Central memory CD4-positive, alpha-beta T cell (primary cell): ENCODE results near the gene VAMP3.

Source experiments
- DNase-seq: peaks from one replicate; pipeline ENCODE4 v3.0.0; 2022
- total RNA-seq, 3 experiments: gene quantifications; one replicate each; lab custom pipeline; 2026; lab: John Stamatoyannopoulos, UW

VAMP3 gene, protein sequence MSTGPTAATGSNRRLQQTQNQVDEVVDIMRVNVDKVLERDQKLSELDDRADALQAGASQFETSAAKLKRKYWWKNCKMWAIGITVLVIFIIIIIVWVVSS
- 26.6 to 48.7 (median 41.5) reads per million in 3 experiments for total RNA-seq

DNA sequence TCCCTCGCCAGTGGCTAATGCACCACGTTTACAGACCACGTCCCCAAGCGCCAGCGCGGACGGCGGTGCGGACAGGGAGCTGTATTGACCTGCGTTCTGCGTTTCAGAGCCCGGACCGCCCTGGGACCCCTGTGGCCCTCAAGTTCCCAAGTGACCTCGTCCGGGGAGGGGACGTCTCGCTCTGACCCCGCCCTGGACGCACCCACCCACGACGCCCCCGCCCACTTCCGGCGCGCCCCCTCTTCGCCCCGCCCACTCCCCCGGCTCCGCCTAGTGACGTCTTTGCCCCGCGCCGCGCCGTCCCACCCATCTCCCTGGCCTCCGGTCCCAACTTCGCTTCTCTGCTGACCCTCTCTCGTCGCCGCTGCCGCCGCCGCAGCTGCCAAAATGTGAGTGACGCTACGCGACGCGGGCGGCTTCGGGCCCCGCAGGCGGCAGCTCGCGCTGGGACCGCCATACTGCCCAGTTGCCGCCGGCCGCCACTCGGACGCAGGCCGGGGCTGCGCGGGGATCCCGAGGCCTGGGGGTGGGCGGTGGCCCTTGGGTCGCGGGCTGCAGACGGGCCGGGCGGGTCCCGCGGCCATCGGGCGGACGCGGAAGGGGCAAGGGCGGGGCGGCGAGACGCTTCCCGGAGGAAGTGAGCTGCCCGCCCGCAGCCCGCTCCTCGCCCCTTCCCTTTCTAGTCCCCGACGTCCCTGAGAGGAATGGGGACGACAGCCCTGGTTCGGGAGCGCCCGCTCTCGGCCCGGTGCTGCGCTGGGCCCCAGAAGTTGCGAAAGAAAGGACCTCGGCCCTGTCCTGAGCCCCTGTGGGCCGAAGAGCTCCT, at the start of gene VAMP3:
TSS of gene VAMP3 (plus strand) at position 300 of the 826 bp plus-strand sequence. CDS start at position 388, 88 bp downstream.
- DNase-seq: peak; percentile 70

DNA sequence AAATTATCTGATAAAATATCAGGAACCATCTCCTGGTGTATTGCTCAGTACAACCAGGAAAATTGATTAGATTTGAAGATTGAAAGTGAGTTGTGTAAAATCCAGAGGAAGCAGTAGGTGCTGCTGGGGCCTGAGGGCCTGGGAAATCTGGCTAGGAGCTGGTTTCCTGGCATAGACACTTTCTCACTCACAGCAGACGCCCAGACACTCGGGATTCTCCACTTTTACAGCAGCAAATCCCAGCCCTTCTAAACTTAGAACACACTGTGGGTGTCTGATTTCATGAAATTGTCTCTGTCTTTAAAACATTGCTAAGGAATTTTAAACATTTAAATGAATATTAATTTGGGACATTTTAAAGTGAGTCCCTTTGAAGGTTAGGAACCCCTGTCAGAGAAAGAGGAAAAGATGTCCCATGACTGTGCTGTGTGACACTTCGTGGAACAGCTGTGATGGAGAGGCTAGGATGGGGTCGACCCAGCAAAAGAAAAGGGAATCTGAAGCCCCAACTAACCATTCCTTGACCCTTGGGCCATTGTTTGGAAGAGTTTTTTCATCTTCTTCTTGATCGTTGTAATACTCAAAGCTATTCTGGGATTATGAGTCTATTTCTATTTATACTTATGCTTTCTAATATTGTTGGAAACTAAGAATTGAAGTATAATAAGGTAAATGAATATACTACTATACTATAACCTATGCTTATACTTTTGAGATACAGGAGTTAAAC, 49.0 kb upstream of the VAMP3 start:
- no peak for DNase-seq

DNA sequence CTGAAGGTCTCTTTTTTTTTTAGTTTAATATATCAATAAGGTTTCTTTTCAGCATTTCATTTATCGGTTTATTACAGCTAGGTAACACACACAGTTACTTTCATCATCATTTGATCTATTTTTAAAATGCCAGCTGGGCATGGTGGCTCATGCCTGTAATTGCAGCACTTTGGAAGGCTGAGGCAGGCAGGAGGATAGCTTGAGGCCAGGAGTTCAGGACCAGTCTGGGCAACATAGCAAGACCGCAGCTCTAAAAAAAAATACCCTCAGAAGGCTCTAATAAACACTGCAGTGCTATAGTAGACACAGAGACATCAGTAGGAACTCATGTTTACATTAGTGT, 48.5 kb upstream of the VAMP3 start:
- DNase-seq: no peak

DNA sequence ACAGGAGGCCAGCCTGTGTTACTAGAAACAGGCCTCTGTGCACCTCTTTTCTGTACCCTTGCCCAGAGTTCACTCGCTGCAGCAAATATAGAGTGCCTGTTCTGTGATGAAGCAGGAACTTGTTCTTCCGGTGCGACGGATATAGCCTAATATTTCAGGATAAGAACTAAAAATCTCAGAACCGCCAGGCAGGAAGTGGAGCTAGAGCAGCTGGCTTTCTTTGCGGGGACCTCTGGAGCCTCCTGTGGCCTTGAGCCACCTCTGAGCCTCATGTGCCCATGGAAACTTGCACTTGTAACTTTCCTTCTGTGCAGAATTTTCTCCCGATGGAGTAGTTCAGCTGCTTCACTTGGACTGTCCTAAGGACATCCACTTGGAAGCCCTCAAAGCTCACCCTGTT, 44.5 kb upstream of the VAMP3 start:
- DNase-seq: no peak

DNA sequence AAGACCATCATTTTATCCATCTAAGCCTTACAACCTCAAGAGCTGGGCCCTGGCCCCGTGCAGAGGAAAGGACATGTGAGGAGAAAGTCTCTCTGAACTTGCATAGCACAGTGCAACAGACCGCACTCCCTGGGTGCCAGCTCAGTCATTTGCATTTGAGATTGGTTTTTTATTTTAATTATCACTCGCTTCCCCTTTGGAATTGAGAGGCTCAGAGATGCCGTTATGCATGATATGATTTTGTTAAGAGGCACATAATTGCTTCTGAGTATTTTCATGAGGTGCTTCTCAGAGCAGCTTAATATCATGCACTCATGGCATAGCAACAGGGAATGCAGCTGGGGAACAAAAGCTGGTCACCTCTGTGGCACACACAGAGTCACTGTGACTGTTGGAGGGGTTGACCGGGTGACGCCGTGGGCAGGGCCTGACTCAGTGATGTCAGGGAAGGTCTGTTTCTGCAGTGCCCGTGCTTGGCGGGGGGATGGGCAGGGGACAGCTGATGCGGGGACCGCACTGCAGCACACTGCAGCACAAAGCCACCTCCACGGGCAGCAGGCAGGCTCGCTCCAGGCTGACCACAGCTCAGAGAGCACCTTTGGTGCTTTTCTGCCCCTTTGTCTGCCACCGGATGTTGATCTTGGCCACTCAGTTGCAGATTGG, 43.2 kb upstream of the VAMP3 start:
- DNase-seq: no peak

DNA sequence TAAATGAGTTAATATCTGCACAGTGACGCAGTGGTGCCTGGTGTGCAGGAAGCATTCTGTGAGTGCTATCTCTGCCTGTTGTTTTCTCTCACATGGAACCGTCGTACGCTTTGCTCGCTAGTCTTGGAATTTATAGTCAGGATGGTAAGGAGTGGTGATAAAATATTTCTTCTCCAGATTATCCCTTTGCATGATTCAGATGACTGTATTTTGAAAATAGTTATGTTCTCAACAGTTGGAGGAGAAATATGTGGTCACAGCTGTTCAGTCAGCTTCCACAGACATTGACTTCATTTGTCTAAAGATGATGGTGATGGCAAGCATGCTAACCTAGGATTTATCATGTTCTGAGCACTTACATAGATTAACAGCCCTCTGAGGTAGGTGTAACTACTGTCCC, 41.3 kb upstream of the VAMP3 start:
- no peak for DNase-seq

DNA sequence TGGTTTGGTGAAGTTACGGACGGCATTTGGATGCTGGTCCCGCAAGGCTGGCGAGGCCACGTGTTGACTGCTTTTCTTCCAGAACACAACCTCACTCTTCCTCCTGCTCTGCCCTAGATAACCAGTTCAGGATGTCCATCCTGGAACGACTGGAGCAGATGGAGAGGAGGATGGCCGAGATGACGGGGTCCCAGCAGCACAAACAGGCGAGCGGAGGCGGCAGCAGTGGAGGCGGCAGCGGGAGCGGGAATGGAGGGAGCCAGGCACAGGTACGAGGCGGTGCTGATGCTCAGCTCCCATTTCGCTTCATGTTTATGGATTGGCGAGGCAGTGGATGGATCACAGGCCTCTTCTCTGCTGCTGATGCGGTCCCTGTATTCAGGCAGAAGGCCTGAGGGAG, 38.8 kb upstream of the VAMP3 start:
- no peak for DNase-seq

DNA sequence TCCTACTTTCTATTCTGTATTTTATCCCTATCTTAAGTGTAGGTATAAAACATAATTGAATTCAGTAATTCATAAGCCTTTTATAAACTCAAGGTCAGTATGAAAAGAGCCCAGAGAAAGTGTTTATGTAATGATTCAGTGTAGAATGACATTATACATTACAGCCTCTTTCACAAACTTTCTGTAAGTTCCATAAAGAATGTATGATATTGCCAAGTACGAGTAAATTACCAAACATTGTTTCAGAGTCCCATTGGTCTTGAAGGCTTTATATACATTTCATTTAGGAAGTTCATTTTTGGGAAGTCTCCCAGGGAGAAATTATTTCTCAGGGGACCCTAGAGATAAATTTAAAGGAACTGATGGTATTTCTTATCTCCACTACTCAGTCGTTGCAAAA, 37.8 kb upstream of the VAMP3 start:
- no peak for DNase-seq

DNA sequence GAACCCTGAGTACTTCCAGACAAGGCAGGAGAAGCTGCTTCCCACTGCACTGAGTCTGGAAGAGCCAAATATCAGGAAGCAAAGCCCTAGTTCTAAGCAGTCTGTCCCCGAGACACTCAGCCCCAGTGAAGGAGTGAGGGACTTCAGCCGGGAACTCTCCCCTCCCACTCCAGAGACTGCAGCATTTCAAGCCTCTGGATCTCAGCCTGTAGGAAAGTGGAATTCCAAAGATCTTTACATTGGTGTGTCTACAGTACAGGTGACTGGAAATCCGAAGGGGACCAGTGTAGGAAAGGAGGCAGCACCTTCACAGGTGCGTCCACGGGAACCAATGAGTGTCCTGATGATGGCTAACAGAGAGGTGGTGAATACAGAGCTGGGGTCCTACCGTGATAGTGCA, 33.1 kb upstream of the VAMP3 start:
- no peak for DNase-seq

DNA sequence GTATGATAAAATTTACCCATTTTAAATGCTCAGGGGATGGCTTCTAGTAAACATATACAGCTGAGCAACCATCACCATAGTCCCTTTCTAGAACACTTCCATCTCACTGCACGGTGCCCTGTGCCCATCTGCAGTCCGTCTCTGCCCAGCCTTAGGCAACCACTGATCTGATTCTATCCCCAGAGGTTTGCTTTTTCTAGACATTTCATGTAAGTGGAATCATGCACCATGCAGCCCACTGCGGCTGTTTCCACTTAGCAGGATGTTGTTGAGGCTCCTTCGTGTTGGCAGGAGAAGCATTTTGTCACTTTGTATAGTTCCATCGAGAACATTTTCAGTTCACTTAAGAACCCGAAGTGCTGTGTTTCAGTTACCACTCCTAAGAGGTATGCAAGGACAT, 27.8 kb upstream of the VAMP3 start:
- no peak for DNase-seq

DNA sequence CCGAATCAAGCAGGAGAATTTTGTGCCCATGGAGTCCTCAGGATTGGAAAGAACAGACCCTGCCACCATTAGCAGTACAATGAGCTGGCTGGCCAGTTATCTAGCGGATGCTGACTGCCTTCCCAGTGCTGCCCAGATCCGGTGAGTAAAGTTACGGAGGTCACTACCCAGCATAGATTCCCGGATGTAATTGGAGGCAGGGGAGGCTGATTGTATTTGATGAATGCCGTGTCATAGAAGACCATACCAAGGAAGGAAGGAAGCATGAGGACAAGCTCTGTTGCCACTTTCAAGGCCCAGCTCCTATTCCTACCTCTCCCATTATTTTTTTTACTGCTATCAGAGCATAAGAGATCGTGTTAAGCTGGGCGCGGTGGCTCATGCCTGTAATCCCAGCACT, 26.2 kb upstream of the VAMP3 start:
- no peak for DNase-seq

DNA sequence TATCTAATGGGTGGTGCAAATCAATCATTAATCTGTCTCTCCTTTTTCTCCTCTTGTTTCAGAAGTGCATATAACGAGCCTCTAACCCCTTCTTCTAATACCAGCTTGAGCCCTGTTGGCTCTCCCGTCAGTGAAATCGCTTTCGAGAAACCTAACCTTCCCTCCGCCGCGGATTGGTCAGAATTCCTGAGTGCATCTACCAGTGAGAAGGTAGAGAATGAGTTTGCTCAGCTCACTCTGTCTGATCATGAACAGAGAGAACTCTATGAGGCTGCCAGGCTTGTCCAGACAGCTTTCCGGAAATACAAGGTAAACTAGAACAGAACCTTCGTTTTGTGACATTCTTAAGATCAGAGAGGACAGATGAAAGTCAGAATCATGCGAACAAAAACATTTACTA, 25.3 kb upstream of the VAMP3 start:
- DNase-seq: no peak

DNA sequence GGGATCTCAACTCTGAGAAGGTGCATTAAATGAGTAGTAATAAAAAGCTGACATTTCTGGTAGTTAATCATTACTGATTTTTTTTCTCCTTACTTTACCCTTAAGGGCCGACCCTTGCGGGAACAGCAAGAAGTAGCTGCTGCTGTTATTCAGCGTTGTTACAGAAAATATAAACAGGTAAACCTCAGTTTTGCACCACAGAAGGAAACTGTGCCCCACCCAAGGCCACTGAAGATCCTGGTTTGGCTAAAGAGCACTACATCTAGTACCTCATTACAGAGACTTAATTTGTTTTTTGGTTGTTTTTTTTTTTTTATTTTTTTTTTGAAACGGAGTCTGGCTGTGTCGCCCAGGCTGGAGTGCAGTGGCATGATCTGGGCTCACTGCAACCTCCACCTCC, 23.5 kb upstream of the VAMP3 start:
- DNase-seq: peak; percentile 9

DNA sequence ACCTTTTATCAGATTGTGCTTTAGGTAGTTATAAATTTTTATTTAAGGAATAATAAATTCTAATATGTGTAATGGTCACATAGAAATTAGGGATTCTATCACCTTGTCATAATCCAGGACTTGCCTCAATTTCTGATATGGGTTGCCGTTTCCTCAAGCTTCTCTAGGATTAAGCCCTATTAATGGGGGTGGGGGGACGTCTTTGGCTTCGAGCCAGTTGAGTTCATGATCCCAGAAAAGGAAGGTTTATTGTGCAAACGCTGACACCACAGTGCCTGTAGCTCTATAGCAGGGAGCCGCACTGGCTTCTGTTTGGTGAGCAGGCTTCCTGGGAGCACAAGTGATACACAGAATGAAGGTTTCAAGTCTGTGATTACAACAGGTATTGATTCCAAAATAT, 22.0 kb upstream of the VAMP3 start:
- DNase-seq: no peak

DNA sequence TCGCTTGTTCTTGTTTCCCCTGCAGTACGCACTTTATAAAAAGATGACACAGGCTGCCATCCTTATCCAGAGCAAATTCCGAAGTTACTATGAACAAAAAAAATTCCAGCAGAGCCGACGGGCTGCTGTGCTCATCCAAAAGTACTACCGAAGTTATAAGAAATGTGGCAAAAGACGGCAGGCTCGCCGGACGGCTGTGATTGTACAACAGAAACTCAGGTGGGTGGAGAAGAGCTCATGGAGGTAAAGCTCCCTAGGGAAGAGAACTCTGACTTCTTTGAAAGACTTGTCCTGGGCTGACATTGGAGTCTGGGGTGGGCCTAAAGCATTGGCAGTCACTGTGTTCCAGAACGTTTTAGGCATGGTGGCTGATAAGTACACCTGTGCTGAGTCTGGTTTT, 19.9 kb upstream of the VAMP3 start:
- DNase-seq: no peak

DNA sequence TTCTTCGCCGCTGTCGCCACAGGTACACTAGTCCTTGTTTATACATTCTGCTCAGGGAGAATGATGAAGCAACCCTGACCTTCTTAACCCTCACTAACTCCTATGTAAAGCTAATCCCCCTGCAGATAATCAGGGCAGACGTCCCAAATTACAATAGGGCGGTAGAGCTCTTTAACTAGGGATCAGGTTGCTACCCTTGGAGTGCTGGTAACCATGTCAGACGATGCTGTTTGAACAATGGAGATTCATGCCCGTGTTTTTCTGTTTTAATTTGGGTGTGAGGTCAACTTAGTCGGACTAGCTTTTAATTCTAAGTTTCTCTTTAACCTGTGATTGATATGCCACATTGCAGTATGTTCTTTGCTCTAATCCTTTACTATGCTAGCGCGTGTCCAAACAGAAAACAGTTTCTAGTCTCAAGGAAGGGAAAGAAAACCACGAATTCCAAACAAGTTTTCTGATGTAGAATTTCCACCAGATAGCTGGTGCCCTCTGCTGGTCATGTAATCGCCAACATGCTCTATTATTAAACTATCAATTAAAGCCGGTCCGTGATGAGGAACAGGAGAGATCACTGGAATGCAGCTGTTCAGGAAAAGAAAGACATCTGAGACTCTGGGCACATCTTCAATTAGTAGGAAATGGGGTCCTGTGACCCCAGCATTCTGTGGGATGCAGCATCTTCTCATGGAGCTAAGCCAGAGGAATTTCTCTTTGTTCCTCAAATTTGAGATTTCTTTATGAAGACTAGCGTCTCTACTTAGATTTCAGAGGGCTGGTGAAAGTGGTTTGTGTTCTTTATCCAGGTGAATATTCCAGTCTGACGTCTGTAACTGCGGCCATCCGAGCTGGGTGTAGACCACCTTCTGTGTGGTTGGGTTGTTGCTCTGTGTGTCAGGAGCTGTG, 18.3 kb upstream of the VAMP3 start:
- peak; percentile 39 for DNase-seq

DNA sequence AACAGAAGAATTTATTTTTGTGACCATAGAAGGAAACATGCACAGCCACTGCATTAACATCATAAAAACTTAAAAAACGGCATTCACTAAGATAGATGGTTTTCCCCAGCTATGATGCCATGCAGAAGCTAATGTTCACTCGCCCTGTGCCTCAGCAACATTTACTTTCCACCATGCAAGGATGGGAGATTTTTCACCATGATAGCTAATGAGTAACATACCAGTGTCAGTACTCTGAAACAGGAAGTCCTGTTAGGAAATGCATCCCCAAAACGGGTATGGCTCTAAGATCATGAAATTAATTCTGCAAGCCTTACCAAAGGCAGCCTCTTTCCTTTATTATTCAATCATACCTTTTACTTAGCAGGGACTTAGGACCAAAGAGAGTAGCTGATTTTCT, 17.5 kb upstream of the VAMP3 start:
- no peak for DNase-seq

DNA sequence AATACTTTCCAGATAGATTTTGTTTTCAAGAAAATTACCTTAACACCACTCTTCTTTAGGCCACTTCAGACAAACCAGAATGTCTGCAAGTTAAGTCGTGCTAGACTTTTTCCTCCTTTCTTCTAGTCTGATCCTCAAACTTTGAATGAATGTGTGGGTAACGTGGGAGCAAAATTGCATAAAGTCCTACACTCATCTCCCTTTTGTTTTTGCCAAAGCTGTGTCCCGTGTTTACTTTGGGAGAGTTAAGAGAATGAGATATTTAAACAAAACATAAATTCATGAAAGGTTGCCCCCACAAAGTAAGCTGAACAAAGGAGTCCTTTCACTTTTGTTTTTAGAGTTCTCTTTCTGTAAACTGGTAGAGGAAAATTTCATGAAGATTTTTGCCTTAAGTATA, 16.9 kb upstream of the VAMP3 start:
- DNase-seq: no peak

DNA sequence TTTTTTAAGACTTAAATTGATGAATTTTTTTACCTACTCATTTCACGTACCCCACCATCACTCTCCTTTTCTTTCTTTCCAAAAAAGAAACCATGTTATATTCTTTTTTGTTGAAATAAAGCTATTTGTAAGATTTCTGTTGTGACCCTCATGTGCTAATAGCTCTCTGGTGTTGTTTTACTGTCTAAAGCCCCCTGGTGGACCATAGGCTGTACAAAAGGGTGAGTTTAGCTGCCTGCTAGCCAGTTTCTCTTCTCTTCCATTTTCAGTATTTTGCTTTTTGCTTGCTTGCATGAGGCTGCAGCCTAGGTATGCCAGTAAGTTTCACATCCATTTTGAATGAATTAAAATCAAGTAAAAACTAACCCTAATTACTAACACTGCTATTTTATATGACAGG, 15.6 kb upstream of the VAMP3 start:
- no peak for DNase-seq

DNA sequence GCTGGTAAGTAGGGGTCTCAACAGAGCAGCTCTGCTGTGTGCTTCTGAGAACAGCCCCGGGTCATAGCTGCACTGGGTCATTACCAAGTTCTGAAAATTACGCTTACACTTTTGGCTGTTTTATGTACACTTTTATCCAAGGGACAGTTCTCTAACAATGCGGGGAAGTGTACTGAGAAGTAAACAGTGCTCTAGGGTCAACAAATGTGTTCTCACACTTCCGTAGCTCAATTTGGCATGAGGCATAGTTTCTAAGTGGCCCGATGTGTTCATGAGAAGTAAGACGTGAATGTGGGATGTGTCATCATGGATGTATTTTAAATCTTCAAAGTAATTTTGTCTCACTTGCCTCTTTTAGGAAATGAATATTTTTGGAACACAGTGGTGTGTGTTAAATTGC, 10.9 kb upstream of the VAMP3 start:
- DNase-seq: no peak

DNA sequence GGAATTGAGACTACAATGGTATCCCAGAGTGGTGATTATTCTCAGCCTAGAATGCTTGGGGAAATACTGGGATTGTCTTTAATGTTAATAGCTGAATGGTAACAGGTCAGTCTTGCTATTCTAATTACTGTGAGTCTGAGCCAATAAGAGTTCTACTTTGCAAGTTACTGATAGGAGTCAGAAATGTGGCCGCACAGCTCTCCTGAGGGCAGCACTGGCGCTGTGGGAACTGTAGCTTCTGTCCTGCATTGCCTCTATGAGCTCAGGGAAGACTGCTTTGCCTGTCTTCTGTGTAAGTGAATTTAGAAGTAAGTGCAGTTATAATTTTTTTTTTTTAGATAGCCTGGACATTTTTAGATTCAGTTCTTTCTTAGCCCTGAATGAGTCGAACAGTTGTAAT, 10.0 kb upstream of the VAMP3 start:
- DNase-seq: no peak

DNA sequence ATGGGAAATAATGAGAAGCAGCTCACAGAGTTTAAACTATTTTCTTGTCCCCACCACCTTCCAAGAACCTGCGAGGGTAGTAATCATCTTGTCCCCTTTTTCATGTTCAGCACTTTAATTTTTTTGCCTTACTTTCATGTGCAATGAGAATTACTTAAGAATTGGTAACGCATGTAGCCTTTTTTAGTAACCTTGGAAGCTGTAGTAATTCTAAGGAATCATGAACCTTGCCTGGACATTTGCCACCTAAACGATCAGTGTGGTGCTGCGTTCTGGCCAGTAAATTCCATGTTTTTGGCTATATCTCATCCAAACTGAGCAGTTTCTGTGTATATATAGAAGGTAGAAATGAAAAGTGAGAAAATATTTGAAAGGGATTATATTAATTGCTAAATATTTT, 3.9 kb upstream of the VAMP3 start:
- no peak for DNase-seq

DNA sequence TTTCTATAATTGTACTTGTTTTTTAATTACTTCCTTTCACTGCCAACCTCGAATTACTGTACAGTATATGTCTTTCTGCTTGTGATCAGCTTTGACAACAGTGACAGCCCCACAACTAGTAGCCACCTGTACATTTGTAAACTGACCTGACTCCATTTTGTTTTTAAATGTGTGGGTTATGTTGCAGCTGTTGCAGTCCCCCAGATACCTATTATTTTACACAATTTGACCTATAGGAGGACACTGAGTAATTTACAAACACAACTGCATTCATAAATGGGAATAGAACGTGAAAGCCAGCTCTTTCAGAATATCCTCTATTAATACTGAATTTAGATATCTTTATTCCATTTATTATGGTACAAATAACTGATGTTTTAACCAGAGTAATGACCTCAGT, 2.5 kb upstream of the VAMP3 start:
- DNase-seq: no peak
